HUES48 (cell line): ENCODE results near the gene PDZD4.

Experiments used
- H3K27ac ChIP-seq: one replicate; pipeline ENCODE4 v1.7.0; 2013; ENCODE audit warnings: low read depth, low read length, inconsistent platforms
- H3K27me3 ChIP-seq: 2 replicates; pipeline ENCODE4 v1.6.1; 2013; ENCODE audit warnings: mild to moderate bottlenecking, low read length; ENCODE audit not compliant: control insufficient read depth, insufficient read depth
- H3K36me3 ChIP-seq: 2 replicates; pipeline ENCODE4 v1.6.1; 2013; ENCODE audit warnings: low read length; ENCODE audit not compliant: control insufficient read depth, insufficient read depth
- H3K4me1 ChIP-seq: 2 replicates; pipeline ENCODE4 v1.6.1; 2013; ENCODE audit warnings: mild to moderate bottlenecking, low read length; ENCODE audit not compliant: control insufficient read depth, insufficient read depth
- H3K4me3 ChIP-seq: 2 replicates; pipeline ENCODE4 v1.5.1; 2013; ENCODE audit warnings: mild to moderate bottlenecking, low read depth, low read length
- H3K9ac ChIP-seq: 2 replicates; pipeline ENCODE4 v1.6.1; 2013; ENCODE audit warnings: mild to moderate bottlenecking, low read depth, low read length, moderate library complexity
- H3K9me3 ChIP-seq: 2 replicates; pipeline ENCODE4 v1.6.1; 2013; ENCODE audit warnings: low read length; ENCODE audit not compliant: control insufficient read depth, insufficient read depth

PDZD4 gene

DNA sequence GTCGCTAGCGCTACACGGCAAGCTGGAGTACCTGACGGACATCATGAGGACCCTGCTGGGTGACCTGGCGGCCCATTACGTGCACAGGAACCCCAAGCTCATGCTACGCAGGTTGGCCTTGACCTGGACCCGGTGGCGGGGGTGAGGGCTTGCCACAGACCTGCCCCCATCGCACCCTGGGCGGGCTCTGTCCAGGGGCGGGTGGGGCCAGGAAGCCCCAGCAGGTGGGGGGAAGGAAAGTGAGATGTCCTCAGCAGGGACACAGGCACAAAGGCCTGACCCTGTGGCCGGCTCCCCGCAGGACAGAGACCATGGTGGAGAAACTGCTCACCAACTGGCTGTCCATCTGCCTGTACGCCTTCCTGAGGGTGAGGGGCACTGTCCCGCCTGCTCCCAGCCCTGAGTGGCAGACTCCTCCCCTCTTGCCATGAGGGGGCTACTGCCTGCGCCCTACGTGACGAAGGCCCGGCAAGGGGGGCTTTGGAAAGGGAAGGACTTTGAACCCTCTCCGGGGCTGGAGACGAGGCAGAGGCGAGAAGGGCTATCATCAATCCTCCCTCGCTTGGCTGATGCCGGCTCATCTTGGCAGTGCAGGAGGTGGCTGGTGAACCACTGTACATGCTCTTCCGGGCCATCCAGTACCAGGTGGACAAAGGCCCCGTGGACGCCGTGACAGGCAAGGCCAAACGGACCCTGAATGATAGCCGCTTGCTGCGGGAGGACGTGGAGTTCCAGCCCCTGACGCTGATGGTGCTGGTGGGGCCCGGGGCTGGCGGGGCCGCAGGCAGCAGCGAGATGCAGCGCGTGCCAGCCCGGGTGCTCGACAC lies 54.8 kb downstream of the PDZD4 start:
- H3K27me3 ChIP-seq: no peaks in the 10 kb centered on the region
- no peaks in the 10 kb centered on the region for H3K36me3 ChIP-seq
- no peak overlapping the region for H3K9ac ChIP-seq
- H3K4me1 ChIP-seq: no peaks in the 10 kb centered on the region
- H3K4me3 ChIP-seq: no peak overlapping the region
- peaks cover 16% of the 10 kb centered on the region; the same call in 1 of the 2 replicates for H3K9me3 ChIP-seq
- no peak overlapping the region for H3K27ac ChIP-seq

DNA sequence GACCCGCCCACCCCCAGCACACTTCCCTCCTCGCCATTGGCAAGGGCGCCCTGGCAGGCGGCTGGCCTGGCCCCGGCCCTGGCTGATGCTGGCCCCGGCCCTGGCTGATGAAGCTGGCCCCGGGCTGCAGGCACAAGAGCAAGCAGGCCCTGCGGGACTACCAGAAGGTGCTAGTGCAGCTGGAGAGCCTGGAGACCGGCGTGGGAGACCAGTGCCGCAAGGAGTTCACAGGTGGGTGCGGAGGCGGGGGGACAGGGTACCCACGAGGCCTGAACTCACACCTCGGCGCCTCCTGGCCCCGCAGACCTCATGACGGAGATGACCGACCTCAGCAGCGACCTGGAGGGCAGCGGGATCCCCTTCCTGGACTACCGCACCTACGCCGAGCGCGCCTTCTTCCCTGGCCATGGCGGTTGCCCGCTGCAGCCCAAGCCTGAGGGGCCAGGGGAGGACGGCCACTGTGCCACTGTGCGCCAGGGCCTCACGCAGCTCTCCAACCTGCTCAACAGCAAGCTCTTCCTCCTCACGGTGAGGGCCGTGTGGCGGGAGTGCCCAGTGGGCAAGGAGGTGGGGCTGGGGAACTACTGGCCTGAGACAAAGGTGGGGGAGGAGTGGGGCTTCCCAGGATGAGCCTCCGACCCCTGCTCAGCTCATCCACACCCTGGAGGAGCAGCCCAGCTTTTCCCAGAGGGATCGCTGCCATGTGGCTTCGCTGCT lies 55.6 kb downstream of the PDZD4 start:
- Histone ChIP-seq H3K4me1 (no peaks in the 10 kb centered on the region), H3K36me3 (no peaks in the 10 kb centered on the region), H3K27me3 (no peaks in the 10 kb centered on the region), H3K9ac (no peak overlapping the region), H3K9me3 (peaks cover 22% of the 10 kb centered on the region; the same call in 1 of the 2 replicates), H3K27ac (no peak overlapping the region), H3K4me3 (no peak overlapping the region)

DNA sequence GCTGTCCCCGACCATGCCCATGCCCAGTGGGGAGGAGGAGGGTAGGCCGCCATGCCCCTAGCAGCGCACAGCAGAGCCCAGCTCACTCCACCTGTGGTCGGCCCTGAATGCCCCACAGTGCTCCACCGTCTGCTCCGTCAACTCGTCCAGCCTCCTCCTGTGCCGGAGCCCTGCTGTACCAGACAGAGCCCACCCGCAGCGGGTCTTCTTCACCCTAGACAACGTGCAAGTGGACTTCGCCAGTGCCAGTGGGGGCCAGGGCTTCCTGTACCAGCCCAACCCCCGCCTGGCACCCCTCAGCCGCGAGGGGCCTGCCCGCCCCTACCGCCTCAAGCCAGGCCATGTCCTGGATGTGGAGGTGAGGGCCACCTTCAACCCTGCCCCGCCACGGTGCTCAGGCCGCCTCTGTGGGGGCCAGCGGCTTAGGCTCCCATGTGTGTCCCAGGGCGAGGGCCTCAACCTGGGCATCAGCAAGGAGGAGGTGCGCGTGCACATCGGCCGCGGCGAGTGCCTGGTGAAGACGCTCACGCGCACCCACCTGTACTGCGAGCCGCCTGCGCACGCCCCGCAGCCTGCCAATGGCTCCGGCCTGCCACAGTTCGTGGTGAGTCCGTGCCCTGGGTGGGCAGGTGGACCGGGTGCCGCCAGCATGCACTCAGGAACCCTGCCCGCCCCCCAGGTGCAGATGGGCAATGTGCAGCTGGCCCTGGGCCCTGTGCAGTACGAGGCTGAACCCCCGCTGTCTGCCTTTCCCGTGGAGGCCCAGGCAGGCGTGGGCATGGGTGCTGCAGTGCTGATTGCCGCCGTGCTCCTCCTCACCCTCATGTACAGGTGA lies 56.4 kb downstream of the PDZD4 start:
- no peak overlapping the region for H3K27ac ChIP-seq
- H3K27me3 ChIP-seq: no peaks in the 10 kb centered on the region
- no peak overlapping the region for H3K4me3 ChIP-seq
- no peaks in the 10 kb centered on the region for H3K36me3 ChIP-seq
- no peak overlapping the region for H3K9ac ChIP-seq
- no peaks in the 10 kb centered on the region for H3K4me1 ChIP-seq
- H3K9me3 ChIP-seq: peaks cover 25% of the 10 kb centered on the region; the same call in 1 of the 2 replicates

DNA sequence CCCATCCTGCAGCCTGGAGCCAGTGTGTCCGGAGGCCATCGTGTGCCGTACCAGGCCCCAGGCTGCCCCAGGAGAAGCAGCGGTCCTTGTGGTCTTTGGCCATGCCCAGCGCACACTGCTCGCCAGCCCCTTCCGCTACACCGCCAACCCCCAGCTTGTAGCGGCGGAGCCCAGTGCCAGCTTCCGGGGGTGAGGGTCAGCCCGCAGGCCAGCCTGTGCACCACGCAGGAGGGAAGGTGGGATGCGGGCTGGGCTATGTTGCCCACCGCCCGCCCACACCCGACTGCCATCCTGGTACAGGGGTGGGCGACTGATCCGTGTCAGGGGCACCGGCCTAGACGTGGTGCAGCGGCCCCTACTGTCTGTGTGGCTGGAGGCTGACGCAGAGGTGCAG lies 57.1 kb downstream of the PDZD4 start:
- H3K9ac ChIP-seq: no peak overlapping the region
- H3K27me3 ChIP-seq: no peaks in the 10 kb centered on the region
- H3K4me1 ChIP-seq: no peaks in the 10 kb centered on the region
- peaks cover 28% of the 10 kb centered on the region; the same call in 1 of the 2 replicates for H3K9me3 ChIP-seq
- H3K27ac ChIP-seq: no peak overlapping the region
- H3K36me3 ChIP-seq: no peaks in the 10 kb centered on the region
- no peak overlapping the region for H3K4me3 ChIP-seq

DNA sequence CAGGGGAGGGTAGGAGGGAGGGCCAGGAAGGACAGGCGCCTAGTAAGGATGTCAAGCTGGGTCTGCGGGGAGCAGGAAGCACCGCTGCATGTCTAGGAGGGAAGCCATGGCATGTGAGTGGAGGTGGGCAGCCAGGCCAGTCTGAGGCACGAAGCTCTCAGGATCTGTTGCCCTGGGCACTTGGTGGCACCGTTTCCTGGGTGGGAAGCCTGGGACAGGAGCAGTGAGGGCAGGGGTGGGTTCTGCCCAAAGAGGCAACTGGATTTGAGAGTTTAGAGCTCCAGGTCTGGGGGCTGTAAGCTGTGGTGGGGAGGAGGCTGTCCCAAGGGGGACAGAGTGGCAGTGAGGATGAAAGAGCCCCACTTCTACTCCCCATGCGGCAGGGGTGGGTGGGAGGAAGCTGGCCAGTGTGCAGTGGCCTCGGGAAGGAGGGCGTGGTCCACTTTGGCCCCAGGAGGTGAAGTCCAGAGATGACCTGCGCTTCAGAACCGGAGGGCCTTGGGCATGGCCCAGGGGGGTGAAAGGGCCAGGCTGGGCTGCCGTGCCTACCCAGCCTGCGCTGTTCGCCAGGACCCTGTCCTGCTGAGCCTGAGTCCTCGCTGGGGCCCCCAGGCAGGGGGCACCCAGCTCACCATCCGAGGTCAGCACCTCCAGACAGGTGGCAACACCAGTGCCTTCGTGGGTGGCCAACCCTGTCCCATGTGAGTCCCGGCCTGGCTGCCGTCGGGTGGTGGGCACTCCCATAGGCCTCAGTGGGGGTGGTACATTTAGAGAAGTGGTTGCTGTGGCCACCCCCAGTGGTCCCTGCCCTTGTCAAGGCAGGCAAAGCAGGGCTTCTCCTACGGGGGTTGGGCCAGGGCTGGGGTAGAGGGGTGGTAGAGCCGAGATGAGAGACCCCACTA lies 57.8 kb downstream of the PDZD4 start:
- Histone ChIP-seq H3K27me3 (no peaks in the 10 kb centered on the region), H3K9ac (no peak overlapping the region), H3K27ac (no peak overlapping the region), H3K4me3 (no peak overlapping the region), H3K4me1 (no peaks in the 10 kb centered on the region), H3K9me3 (peaks cover 28% of the 10 kb centered on the region; the same call in 1 of the 2 replicates), H3K36me3 (no peaks in the 10 kb centered on the region)

DNA sequence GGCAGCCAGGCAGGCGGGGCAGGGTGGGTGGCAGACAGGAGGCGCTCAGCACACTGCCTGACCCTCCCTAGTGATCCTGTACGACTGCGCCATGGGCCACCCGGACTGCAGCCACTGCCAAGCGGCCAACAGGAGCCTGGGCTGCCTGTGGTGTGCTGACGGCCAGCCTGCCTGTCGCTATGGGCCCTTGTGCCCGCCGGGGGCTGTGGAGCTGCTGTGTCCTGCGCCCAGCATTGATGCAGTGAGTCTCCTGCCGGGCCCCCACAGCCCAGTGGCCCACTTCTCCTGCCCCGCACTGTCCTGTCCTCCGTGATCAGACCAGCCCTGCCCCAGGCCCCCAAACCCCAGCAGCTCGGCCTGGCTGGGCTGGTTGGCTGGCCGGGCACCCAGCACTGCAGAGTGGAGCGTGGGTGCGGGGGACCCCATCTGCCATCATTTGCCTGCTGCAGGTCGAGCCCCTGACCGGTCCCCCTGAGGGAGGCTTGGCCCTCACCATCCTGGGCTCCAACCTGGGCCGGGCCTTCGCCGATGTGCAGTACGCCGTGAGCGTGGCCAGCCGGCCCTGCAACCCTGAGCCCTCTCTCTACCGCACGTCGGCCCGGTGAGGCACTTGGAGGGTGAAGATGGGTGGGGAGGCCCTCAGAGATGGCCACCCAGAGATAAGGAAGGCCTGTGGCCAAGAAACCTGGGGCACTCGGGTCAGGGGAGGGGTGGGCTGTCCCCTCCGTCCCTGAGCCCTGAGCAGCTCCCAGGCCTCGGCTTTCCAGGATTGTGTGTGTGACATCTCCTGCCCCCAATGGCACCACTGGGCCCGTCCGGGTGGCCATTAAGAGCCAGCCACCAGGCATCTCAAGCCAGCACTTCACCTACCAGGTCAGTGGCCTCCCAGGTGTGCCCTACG lies 58.7 kb downstream of the PDZD4 start:
- Histone ChIP-seq H3K36me3 (no peaks in the 10 kb centered on the region), H3K9me3 (peaks cover 28% of the 10 kb centered on the region; the same call in 1 of the 2 replicates), H3K27ac (no peak overlapping the region), H3K27me3 (no peaks in the 10 kb centered on the region), H3K4me3 (no peak overlapping the region), H3K4me1 (no peaks in the 10 kb centered on the region), H3K9ac (no peak overlapping the region)

DNA sequence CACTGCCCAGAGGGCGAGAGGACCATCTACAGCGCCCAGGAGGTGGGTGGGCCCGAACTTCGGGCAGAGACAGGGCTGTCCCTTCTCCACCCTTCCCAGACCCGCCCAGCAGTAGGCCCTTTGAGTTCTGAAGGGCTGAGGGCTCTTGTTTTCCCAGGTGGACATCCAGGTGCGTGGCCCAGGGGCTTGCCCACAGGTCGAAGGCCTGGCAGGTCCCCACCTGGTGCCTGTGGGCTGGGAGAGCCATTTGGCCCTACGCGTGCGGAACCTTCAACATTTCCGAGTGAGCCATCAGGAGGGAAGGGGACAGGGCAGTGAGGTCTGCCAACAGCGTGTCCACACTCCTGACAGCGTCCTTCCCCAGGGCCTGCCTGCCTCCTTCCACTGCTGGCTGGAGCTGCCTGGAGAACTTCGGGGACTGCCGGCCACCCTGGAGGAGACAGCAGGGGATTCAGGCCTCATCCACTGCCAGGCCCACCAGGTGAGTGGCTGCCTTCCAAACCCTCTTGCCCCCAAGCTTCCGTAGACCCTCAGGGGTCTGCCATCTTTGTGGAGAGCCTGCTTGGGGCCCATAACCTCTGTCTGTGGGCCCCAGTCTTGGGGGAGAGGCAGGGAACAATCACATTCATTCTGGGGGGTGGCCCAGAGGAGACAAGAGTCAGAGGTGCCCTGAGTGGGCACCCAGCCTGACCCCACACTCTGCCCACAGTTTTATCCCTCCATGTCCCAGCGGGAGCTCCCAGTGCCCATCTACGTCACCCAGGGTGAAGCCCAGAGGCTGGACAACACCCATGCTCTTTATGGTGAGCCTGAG lies 59.5 kb downstream of the PDZD4 start:
- H3K9ac ChIP-seq: no peak overlapping the region
- no peaks in the 10 kb centered on the region for H3K36me3 ChIP-seq
- no peak overlapping the region for H3K27ac ChIP-seq
- H3K4me3 ChIP-seq: no peak overlapping the region
- no peaks in the 10 kb centered on the region for H3K4me1 ChIP-seq
- no peaks in the 10 kb centered on the region for H3K27me3 ChIP-seq
- peaks cover 28% of the 10 kb centered on the region; the same call in 1 of the 2 replicates for H3K9me3 ChIP-seq

DNA sequence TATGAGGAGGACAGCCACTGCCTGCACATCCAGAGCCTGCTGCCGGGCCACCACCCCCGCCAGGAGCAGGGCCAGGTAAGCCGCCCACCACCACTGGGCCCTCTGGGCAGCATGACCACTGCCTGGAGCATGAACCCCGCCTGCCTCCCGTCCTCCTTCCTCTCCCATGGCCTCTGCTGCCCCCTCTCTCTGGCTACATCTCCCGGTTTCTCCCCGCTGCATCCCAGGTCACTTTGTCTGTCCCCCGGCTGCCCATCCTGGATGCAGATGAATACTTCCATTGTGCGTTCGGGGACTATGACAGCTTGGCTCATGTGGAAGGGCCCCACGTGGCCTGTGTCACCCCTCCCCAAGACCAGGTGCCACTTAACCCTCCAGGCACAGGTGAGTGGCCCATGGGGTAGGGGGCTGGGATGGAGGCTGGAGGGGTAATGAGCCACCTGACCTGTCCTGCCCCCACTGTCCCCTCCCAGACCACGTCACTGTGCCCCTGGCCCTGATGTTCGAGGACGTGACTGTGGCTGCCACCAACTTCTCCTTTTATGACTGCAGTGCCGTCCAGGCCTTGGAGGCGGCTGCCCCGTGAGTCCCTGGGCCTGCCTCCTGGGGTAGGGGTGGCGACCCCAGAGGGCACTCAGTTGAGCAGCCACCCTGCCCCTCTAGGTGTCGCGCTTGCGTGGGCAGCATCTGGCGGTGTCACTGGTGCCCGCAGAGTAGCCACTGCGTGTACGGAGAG lies 60.3 kb downstream of the PDZD4 start:
- H3K27ac ChIP-seq: no peak overlapping the region
- no peaks in the 10 kb centered on the region for H3K27me3 ChIP-seq
- H3K4me3 ChIP-seq: no peak overlapping the region
- H3K9ac ChIP-seq: no peak overlapping the region
- no peaks in the 10 kb centered on the region for H3K36me3 ChIP-seq
- H3K9me3 ChIP-seq: peaks cover 28% of the 10 kb centered on the region; the same call in 1 of the 2 replicates
- no peaks in the 10 kb centered on the region for H3K4me1 ChIP-seq
